ENCODE results near the gene OR2B6.

The OR2B6 gene

DNA sequence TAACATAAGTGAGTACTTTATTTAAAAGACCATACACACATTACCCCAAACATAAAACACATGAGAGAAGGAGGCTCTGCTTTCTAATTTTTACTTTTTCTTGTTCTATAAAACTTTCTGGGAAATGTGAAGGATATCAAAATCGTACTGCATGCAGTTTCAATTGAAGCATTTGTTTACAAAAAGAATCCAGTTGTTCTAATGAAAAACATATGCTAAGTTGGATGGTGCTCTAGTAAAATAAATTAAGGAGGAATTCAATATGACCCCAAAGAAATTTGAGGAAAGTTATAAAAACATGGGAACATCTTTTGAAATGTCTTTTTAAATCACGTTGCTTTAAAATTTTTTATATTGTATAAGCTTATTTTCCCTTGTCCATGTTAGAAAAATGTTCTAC is 37.6 kb downstream of the OR2B6 start:
- no peak overlapping the region for H3K4me2 ChIP-seq (ENCODE audit: low read length)
- TF ChIP-seq, protein P1, sequence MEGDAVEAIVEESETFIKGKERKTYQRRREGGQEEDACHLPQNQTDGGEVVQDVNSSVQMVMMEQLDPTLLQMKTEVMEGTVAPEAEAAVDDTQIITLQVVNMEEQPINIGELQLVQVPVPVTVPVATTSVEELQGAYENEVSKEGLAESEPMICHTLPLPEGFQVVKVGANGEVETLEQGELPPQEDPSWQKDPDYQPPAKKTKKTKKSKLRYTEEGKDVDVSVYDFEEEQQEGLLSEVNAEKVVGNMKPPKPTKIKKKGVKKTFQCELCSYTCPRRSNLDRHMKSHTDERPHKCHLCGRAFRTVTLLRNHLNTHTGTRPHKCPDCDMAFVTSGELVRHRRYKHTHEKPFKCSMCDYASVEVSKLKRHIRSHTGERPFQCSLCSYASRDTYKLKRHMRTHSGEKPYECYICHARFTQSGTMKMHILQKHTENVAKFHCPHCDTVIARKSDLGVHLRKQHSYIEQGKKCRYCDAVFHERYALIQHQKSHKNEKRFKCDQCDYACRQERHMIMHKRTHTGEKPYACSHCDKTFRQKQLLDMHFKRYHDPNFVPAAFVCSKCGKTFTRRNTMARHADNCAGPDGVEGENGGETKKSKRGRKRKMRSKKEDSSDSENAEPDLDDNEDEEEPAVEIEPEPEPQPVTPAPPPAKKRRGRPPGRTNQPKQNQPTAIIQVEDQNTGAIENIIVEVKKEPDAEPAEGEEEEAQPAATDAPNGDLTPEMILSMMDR (IDR thresholded peaks at IDR 0.05) = no peak

DNA sequence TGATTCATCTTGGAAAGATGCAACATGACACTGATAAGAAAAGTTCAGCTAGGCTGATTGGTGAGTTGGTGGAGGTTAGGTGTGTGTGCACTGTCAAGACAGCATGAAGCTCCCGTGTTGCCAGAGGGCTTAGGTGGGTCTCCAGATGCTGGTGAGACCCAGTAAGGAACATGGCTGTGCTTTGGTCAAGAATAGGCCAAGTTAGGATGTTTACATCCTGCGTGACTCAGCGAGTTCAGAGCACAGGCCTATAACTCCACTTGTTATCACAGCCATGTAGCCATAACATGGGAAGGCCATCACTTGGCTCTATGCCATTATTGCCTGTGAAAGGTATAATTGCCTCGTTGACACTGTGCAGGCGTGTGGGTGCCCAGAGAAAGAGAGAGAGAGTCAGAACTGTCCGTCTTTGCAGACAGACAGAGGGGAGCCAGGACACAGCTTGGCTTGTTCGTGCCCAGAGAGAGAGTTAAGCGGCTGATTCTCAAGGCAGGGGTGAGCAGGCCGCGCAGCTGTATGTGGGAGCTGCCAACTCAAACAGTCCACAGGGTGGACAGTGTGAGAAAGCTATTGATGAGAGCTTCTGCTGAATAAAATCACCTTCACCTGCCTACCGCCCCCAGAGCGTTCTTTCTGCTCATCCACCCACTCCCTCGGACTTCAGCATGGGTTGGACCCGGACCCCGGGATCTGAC is 43.5 kb downstream of the OR2B6 start:
- no peak overlapping the region for H3K4me2 ChIP-seq (ENCODE audit: low read length)
- no peak overlapping the region for H3K27ac ChIP-seq
- no peaks in the 10 kb centered on the region for H3K79me2 ChIP-seq
- no peak overlapping the region for H2AFZ ChIP-seq
- no peaks in the 10 kb centered on the region for H3K27me3 ChIP-seq (ENCODE audit: control insufficient read depth, insufficient read depth, low read length)
- H3K9ac ChIP-seq = no peak overlapping the region
- H3K9me3 ChIP-seq (ENCODE audit: control insufficient read depth, low read length) = no peaks in the 10 kb centered on the region
- no peaks in the 10 kb centered on the region for H3K4me1 ChIP-seq
- TF ChIP-seq, protein P1 (IDR thresholded peaks at IDR 0.05) = no peak
- H3K36me3 ChIP-seq (ENCODE audit: control insufficient read depth, insufficient read depth, low read length) = no peaks in the 10 kb centered on the region
- H3K4me3 ChIP-seq (ENCODE audit: low read depth, low read length) = no peak overlapping the region

More for the DNA sequence above, 37.6 kb downstream of the OR2B6 start:
- Histone ChIP-seq H3K9ac (no peak overlapping the region), H3K4me1 (no peaks in the 10 kb centered on the region), H2AFZ (no peak overlapping the region), H3K9me3 (ENCODE audit: control insufficient read depth, low read length) (no peaks in the 10 kb centered on the region), H3K36me3 (ENCODE audit: control insufficient read depth, insufficient read depth, low read length) (no peaks in the 10 kb centered on the region), H3K79me2 (no peaks in the 10 kb centered on the region), H3K27me3 (ENCODE audit: control insufficient read depth, insufficient read depth, low read length) (no peaks in the 10 kb centered on the region), H3K27ac (no peak overlapping the region), H3K4me3 (ENCODE audit: low read depth, low read length) (no peak overlapping the region)

DNA sequence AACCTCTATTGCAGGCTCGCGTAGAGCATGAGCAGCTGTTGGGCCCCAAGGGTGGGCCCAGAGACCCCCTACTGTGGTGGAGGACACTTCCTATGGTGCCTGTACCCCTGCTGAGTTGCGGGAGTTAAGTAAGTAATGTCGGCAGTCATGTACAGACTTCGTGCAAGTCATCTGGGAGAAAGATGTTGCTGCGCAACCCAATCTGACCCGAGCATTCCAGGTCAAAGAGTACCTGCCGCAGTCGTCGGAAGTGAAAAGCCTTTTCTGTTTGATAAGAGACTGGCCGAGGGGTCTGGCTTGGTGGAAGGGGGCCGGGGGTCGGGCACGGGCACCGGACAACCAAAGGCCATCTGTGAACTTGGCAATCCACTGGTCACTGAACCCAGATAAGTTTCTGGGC is 44.3 kb downstream of the OR2B6 start:
- no peaks in the 10 kb centered on the region for H3K79me2 ChIP-seq
- H3K9me3 ChIP-seq (ENCODE audit: control insufficient read depth, low read length) = no peaks in the 10 kb centered on the region
- H3K27ac ChIP-seq = no peak overlapping the region
- H3K4me2 ChIP-seq (ENCODE audit: low read length) = no peak overlapping the region
- H3K9ac ChIP-seq = no peak overlapping the region
- H3K36me3 ChIP-seq (ENCODE audit: control insufficient read depth, insufficient read depth, low read length) = no peaks in the 10 kb centered on the region
- no peak overlapping the region for H3K4me3 ChIP-seq (ENCODE audit: low read depth, low read length)
- TF ChIP-seq, protein P1 (IDR thresholded peaks at IDR 0.05) = no peak
- no peaks in the 10 kb centered on the region for H3K4me1 ChIP-seq
- H3K27me3 ChIP-seq (ENCODE audit: control insufficient read depth, insufficient read depth, low read length) = no peaks in the 10 kb centered on the region
- H2AFZ ChIP-seq = no peak overlapping the region

DNA sequence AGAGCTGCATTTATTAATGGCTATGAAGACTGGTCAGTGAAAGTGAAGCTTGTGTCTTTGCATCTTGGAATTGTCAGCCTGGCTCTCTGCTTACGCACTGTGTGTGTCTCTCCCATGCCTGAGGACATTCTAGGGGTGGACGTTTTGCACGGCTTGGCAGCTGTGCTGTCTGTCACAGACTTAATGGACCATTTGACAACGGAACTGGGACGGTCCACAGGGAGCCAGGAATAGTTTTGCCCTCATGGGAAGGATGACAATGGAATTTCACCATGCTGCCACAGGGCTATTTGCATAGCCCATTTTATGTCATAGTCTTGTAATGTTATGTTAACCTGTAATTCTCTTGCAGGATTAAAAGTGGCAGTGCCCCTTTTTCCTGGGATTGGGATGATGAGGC is 44.7 kb downstream of the OR2B6 start:
- Histone ChIP-seq H3K36me3 (ENCODE audit: control insufficient read depth, insufficient read depth, low read length) (no peaks in the 10 kb centered on the region), H3K4me3 (ENCODE audit: low read depth, low read length) (no peak overlapping the region), H3K4me1 (no peaks in the 10 kb centered on the region), H3K4me2 (ENCODE audit: low read length) (no peak overlapping the region), H3K79me2 (no peaks in the 10 kb centered on the region), H3K27me3 (ENCODE audit: control insufficient read depth, insufficient read depth, low read length) (no peaks in the 10 kb centered on the region), H2AFZ (no peak overlapping the region), H3K9ac (no peak overlapping the region), H3K9me3 (ENCODE audit: control insufficient read depth, low read length) (no peaks in the 10 kb centered on the region), H3K27ac (no peak overlapping the region)
- TF ChIP-seq, protein P1 (IDR thresholded peaks at IDR 0.05) = no peak

DNA sequence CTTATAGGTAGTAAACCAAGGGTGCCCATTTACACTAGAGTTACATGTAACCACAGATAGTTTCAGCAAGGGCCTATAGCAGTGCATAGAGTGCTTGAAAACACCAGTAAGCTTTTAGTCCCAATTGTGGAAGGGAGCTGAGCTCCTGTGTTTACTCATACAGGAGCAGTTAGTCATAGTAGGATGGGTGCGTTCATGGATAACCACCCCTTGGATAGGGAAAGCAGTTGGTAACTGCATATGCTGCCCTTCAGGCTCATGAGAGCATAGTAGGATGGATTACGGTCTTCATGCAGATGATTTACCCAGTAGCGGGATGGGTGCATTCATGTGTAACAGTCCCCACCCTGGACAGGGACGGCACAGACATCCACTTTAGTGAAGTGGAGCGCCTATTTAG is 45.1 kb downstream of the OR2B6 start:
- H2AFZ ChIP-seq = no peak overlapping the region
- no peak overlapping the region for H3K4me2 ChIP-seq (ENCODE audit: low read length)
- H3K79me2 ChIP-seq = no peaks in the 10 kb centered on the region
- no peaks in the 10 kb centered on the region for H3K9me3 ChIP-seq (ENCODE audit: control insufficient read depth, low read length)
- TF ChIP-seq, protein P1 (IDR thresholded peaks at IDR 0.05) = no peak
- H3K4me1 ChIP-seq = no peaks in the 10 kb centered on the region
- no peaks in the 10 kb centered on the region for H3K36me3 ChIP-seq (ENCODE audit: control insufficient read depth, insufficient read depth, low read length)
- no peak overlapping the region for H3K9ac ChIP-seq
- no peak overlapping the region for H3K27ac ChIP-seq
- H3K4me3 ChIP-seq (ENCODE audit: low read depth, low read length) = no peak overlapping the region
- no peaks in the 10 kb centered on the region for H3K27me3 ChIP-seq (ENCODE audit: control insufficient read depth, insufficient read depth, low read length)
